ENCODE measurements around the gene SH2D5.
A peak's percentile ranks its signal among the peaks of the same experiment; 100 is the strongest.

Gene SH2D5

DNA sequence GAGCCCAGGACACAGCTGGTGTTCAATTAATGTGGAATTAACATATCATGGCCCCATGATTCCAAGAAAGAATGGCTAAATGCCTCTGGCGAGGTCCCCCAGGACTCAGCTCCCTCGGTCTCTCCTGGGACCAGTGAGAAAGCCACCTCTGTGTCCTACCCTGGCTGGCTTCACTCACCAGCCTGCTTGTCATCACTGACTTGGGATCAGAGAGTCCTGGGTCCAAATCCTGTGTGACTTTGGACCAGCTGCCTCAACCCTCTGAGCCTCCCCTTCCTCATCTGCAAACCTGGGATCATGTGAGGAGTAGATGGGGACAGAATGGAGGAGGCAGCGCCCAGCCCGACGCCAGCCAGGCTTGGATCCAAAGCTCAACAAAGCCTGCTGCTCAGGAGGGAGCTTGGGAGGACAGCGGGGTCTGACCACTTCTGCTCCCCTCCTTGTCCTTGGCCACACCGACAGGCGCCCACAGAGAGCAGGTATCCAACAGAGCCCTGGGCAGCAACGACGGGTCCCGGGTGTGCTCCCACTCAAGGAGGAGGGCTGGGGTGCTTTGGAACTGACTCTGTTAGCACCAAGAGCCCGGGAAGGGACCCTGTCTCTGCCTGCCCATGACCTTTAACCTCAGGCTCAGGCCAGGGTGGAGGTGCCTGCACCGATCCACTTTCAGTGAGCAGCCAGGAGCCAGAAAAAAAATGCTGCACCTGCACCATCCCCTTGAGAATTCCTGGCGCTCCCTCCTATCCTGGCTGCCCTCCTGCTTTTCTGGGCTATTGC lies 3.2 kb downstream of the SH2D5 start:
- TF ChIP-seq CEBPB (IDR thresholded peaks at IDR 0.05) = no peak
- TF ChIP-seq NFIC (IDR thresholded peaks at IDR 0.05) = no peak
- TF ChIP-seq TAF1 (IDR thresholded peaks at IDR 0.05; ENCODE audit: low read depth) = no peak
- TF ChIP-seq TEAD4 (IDR thresholded peaks at IDR 0.05) = no peak
- TF ChIP-seq, protein P1, sequence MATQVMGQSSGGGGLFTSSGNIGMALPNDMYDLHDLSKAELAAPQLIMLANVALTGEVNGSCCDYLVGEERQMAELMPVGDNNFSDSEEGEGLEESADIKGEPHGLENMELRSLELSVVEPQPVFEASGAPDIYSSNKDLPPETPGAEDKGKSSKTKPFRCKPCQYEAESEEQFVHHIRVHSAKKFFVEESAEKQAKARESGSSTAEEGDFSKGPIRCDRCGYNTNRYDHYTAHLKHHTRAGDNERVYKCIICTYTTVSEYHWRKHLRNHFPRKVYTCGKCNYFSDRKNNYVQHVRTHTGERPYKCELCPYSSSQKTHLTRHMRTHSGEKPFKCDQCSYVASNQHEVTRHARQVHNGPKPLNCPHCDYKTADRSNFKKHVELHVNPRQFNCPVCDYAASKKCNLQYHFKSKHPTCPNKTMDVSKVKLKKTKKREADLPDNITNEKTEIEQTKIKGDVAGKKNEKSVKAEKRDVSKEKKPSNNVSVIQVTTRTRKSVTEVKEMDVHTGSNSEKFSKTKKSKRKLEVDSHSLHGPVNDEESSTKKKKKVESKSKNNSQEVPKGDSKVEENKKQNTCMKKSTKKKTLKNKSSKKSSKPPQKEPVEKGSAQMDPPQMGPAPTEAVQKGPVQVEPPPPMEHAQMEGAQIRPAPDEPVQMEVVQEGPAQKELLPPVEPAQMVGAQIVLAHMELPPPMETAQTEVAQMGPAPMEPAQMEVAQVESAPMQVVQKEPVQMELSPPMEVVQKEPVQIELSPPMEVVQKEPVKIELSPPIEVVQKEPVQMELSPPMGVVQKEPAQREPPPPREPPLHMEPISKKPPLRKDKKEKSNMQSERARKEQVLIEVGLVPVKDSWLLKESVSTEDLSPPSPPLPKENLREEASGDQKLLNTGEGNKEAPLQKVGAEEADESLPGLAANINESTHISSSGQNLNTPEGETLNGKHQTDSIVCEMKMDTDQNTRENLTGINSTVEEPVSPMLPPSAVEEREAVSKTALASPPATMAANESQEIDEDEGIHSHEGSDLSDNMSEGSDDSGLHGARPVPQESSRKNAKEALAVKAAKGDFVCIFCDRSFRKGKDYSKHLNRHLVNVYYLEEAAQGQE (IDR thresholded peaks at IDR 0.05; ENCODE audit: low read depth) = no peak
- no peak for TF ChIP-seq RAD21 (IDR thresholded peaks at IDR 0.05; ENCODE audit: low read depth)
- no peak for TF ChIP-seq EGR1 (IDR thresholded peaks at IDR 0.05)
- no peak for TF ChIP-seq CREB1 (IDR thresholded peaks at IDR 0.05; ENCODE audit: low read depth)
- TF ChIP-seq EP300 (IDR thresholded peaks at IDR 0.05; ENCODE audit: borderline replicate concordance) = no peak
- TF ChIP-seq, protein P2, sequence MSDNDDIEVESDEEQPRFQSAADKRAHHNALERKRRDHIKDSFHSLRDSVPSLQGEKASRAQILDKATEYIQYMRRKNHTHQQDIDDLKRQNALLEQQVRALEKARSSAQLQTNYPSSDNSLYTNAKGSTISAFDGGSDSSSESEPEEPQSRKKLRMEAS (IDR thresholded peaks at IDR 0.05) = no peak
- no peak for TF ChIP-seq ZBTB7A (IDR thresholded peaks at IDR 0.05; ENCODE audit: low read depth)
- TF ChIP-seq, protein P3, sequence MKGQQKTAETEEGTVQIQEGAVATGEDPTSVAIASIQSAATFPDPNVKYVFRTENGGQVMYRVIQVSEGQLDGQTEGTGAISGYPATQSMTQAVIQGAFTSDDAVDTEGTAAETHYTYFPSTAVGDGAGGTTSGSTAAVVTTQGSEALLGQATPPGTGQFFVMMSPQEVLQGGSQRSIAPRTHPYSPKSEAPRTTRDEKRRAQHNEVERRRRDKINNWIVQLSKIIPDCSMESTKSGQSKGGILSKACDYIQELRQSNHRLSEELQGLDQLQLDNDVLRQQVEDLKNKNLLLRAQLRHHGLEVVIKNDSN (IDR thresholded peaks at IDR 0.05) = no peak
- no peak for TF ChIP-seq TCF12 (IDR thresholded peaks at IDR 0.05; ENCODE audit: low read depth)

DNA sequence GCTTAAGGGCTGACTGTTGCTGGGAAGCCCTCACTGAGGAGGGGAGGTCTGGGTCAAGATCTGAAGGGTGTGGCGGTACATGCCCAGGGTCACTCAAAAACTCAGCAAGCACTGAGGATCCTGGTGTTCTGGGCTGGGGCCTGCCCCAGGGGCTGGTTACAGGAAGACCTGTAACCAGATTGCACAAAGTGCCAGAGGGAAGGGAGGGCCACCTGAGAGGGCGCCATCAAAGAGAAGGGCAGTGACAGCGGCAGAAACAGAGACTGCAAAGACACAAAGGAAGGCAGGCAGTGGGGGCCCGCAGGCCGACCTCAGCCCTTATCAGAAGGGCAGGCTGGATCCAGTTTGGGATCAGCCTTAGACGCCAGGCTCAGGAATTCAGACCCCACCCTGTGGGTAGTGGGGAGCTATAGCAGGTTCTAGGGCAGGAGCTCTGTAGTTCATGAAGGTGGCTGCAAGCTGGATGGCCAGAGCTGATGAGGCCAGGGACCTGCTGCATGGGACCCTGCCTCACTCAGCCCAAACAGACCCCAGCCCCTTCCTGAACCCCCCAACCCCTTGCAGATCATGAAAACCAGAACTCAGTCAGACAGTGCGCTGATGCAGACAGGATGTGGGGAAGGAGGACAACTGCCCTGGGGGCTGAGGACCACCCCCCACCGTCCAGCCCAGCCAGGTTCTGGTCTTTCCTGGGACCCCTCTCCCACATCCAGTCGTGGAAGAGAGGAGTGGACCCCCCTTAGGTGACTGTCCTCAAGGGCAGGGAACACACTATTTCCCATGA lies 3.9 kb downstream of the SH2D5 start:
- TF ChIP-seq NFIC (IDR thresholded peaks at IDR 0.05) (no peak), EGR1 (IDR thresholded peaks at IDR 0.05) (no peak)

DNA sequence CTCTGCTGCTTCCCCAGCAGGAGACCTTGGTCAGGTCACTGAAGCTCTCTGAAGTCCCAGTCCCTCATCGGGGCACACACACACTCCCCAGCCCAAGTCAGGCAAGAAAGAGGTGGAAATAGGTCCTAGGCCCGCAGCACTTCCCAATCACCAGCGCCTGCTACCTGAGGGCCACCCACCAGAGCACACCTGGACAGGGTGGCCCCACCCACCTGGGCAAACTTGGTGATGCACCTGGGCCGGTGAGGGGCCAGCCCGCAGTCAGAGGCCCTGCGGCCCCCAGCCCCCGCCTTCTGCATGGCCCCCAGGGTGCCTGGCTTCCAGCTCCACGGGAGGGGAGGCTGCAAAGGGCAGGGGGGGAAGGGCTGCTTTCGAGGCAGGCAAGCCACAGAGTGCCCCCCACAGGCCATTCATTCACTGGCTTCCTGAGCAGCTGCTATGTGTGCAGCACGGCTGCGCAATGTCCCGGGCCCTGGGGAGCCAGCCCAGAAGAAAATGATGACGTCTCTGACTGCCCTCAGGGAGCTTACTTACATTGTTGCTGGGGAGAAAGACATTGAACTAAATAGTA lies 4.7 kb downstream of the SH2D5 start:
- TF ChIP-seq CEBPB (IDR thresholded peaks at IDR 0.05) (no peak), RAD21 (IDR thresholded peaks at IDR 0.05; ENCODE audit: low read depth) (peak; percentile 28; the same call in 1 of the 2 replicates)

DNA sequence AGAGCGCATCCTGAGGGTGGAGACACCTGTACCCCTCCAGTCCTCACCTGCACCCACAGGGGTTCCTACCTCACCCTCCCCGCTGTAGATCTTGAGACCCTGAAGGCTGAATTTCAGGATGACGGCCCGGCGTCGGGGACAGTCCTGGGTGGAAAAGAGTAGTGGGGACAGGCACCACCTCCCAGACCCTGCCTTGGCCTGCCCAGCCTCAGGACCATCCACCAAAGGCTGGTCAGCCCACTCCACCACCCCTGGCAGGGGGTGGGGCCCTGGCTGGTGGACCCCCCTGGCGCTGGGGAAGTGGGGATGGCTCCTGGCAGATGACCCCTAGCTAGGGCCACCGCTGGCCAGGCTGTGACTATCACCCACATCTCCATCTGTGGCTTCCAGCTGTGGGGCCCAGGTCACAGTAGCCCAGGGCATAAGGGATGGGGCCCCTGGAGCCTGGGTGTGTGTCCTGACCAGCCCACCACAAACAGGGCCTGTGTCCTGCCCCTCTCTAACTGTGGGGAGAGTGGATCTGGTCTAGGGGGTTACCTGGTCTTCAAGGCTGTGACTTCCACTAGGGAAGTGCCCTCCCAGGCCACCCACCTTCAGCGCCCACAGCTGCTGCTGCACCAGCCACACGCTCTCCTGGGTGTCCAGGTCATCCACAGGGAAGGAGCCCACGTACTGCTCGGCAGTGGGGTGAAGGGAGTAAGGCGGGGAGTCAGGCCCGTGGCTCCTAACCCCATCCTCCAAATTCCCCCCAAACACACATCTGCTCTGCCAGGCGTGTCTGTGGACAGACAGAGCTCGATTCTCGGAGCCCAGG lies 5.4 kb downstream of the SH2D5 start:
- no peak for TF ChIP-seq FOXM1 (IDR thresholded peaks at IDR 0.05; ENCODE audit: borderline replicate concordance, low read depth)
- no peak for TF ChIP-seq TCF12 (IDR thresholded peaks at IDR 0.05; ENCODE audit: low read depth)
- TF ChIP-seq NFIC (IDR thresholded peaks at IDR 0.05) = no peak
- TF ChIP-seq EP300 (IDR thresholded peaks at IDR 0.05; ENCODE audit: borderline replicate concordance) = no peak
- TF ChIP-seq TAF1 (IDR thresholded peaks at IDR 0.05; ENCODE audit: low read depth) = no peak
- TF ChIP-seq CREB1 (IDR thresholded peaks at IDR 0.05; ENCODE audit: low read depth) = no peak
- TF ChIP-seq, protein P2 (IDR thresholded peaks at IDR 0.05) = no peak
- TF ChIP-seq YY1 (IDR thresholded peaks at IDR 0.05; ENCODE audit: low read depth) = no peak
- TF ChIP-seq, protein P3 (IDR thresholded peaks at IDR 0.05) = no peak
- no peak for TF ChIP-seq CEBPB (IDR thresholded peaks at IDR 0.05)
- no peak for TF ChIP-seq EGR1 (IDR thresholded peaks at IDR 0.05)
- TF ChIP-seq, protein P1 (IDR thresholded peaks at IDR 0.05; ENCODE audit: low read depth) = no peak
- TF ChIP-seq RAD21 (IDR thresholded peaks at IDR 0.05; ENCODE audit: low read depth) = no peak
- no peak for TF ChIP-seq ZBTB7A (IDR thresholded peaks at IDR 0.05; ENCODE audit: low read depth)
- TF ChIP-seq TEAD4 (IDR thresholded peaks at IDR 0.05) = no peak

All from Ishikawa (cell line).